ENCODE measurements around the gene HDAC10. TPM values are rescaled to one million over a fixed set of nuclear protein-coding genes. Genes with fewer than 3 reads are reported as not detected.
A peak's percentile ranks its signal among the peaks of the same experiment; 100 is the strongest.
"Not testable (repeated sequence)": the region's sequence is repeated elsewhere in the genome, so short reads cannot be mapped to it uniquely, and the experiment has no call there.

The HDAC10 gene
- total RNA-seq, 6 donors from 2014 or later, result 33.0 to 202 (median 53.1) TPM

DNA sequence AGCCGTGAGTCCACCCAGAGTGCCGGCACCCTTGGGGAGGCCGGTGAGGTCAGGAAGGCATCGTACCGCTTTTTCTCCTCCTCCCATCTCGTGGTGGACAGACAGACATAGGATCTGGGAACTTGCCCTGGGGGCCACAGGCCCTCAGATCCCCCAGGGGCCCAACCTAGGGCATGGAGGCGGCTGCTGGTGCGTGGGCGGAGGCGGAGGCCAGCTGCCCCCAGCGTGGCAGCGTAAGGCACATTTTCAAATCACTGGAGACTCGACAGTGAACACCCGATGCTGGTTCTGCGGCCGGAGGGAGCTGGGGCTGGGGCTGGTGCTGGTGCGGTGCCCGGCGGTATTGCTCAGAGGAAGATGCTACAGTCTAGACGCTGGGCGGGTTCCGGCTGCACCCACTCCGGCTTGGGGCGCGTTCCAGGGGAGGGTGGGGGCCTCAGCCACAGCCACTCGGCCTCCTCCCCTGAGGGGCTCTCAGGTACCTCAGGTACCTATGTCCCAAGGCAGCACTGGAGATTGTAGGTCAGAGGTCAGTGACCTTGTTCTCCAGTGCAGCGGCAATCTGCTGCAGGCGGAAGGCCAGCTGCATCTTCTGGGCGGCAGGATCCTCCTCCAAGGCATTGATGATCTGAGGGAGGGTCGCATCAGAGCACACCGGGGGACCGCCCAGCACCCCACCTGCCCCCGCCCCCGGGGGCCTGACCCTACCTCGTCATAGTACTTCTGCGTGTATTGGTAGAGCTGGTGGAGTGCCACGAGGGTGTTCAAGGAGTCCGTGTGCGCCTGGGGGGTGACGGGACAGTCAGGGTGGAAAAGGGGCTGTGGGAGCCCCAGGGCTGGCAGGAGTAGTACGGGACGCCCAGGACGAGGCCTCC lies 24.4 kb upstream of the HDAC10 start:
- H3K36me3 ChIP-seq, result peaks cover 18 to 59% (median 55%) of the 10 kb centered on the region in 4 donors
- DNase-seq (no peak), ATAC-seq (ENCODE audit: low FRiP score in 2 of 2) (no peak)
- H3K9me3 ChIP-seq, result no peaks in the 10 kb centered on the region
- WGBS, 2 donors, result 85 to 90% methylated on average over 14 to 35 of the region's 43 CpGs
- no peak overlapping the region for H3K4me3 ChIP-seq
- H3K4me1 ChIP-seq, result peaks cover 21 to 46% (median 25%) of the 10 kb centered on the region in 4 donors
- H3K27me3 ChIP-seq, result peaks cover 0 to 10% (median 2%) of the 10 kb centered on the region in 4 donors
- TF ChIP-seq, protein P1, sequence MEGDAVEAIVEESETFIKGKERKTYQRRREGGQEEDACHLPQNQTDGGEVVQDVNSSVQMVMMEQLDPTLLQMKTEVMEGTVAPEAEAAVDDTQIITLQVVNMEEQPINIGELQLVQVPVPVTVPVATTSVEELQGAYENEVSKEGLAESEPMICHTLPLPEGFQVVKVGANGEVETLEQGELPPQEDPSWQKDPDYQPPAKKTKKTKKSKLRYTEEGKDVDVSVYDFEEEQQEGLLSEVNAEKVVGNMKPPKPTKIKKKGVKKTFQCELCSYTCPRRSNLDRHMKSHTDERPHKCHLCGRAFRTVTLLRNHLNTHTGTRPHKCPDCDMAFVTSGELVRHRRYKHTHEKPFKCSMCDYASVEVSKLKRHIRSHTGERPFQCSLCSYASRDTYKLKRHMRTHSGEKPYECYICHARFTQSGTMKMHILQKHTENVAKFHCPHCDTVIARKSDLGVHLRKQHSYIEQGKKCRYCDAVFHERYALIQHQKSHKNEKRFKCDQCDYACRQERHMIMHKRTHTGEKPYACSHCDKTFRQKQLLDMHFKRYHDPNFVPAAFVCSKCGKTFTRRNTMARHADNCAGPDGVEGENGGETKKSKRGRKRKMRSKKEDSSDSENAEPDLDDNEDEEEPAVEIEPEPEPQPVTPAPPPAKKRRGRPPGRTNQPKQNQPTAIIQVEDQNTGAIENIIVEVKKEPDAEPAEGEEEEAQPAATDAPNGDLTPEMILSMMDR (IDR thresholded peaks at IDR 0.05), result no peak
- TF ChIP-seq POLR2AphosphoS5 (IDR thresholded peaks at IDR 0.05), result no peak
- TF ChIP-seq EP300 (IDR thresholded peaks at IDR 0.05), result no peak
- no peak for TF ChIP-seq POLR2A (IDR thresholded peaks at IDR 0.05)
- H3K27ac ChIP-seq, result peak overlapping the region in 2 of 4 donors; percentile 55 to 57

DNA sequence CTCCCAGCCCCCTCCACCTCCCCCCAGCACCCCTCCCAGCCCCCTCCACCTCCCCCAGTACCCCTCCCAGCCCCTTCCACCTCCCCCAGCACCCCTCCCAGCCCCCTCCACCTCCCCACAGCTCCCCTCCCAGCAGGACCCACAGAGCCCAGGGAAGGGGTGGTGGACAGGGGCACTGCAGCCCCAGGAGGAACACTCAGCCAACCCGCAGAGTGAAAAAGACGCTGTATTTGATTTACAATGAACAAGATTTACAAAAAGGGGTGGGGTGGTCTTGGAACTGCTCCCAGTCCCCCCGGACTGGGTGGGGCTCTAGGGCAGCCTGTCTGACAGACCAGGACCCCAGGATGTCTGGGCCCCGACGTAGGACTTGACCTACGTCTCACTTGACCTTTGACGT lies 23.7 kb upstream of the HDAC10 start:
- DNase-seq (no peak), ATAC-seq (ENCODE audit: low FRiP score in 2 of 2) (no peak)
- peaks cover 18 to 53% (median 48%) of the 10 kb centered on the region in 4 donors for H3K36me3 ChIP-seq
- H3K4me3 ChIP-seq, result no peak overlapping the region
- H3K27me3 ChIP-seq, result peaks cover 0 to 10% (median 2%) of the 10 kb centered on the region in 4 donors
- peaks cover 24 to 47% (median 27%) of the 10 kb centered on the region in 4 donors for H3K4me1 ChIP-seq
- peak overlapping the region in 1 of 4 donors; percentile 44 for H3K27ac ChIP-seq
- TF ChIP-seq, protein P1 (IDR thresholded peaks at IDR 0.05), result no peak
- TF ChIP-seq EP300 (IDR thresholded peaks at IDR 0.05) (no peak), POLR2A (IDR thresholded peaks at IDR 0.05) (no peak), POLR2AphosphoS5 (IDR thresholded peaks at IDR 0.05) (no peak)
- H3K9me3 ChIP-seq, result no peaks in the 10 kb centered on the region
- WGBS, 2 donors, result 71% methylated on average over 7 of the region's 7 CpGs; no CpG with 5 or more reads in 1 of the 2 donors

DNA sequence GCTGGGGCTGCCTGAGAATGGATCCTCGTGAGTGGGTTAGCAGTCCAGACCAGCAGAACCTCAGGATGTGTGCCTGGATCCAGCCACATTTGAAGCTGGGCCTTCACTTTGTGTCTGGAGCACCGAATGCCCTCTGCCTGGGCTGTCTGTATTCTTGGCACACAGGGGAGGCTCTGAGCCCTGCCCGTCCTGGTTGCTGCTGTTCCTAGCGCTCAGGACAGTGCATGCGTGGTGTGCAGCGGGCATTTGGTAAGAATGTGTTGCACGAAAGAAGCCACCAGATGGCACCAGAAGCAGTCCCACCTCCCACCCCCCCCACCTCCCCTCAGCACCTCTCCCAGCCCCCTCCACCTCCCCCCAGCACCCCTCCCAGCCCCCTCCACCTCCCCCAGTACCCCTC lies 23.2 kb upstream of the HDAC10 start:
- no peak overlapping the region for H3K4me3 ChIP-seq
- H3K9me3 ChIP-seq, result no peaks in the 10 kb centered on the region
- DNase-seq, result no peak
- H3K27me3 ChIP-seq, result peaks cover 0 to 10% (median 2%) of the 10 kb centered on the region in 4 donors
- WGBS, 2 donors, result 36 to 47% methylated on average over 5 to 7 of the region's 7 CpGs
- peaks cover 18 to 48% (median 44%) of the 10 kb centered on the region in 4 donors for H3K36me3 ChIP-seq
- H3K27ac ChIP-seq, result no peak overlapping the region
- peaks cover 27 to 52% (median 31%) of the 10 kb centered on the region in 4 donors for H3K4me1 ChIP-seq
- TF ChIP-seq, protein P1 (IDR thresholded peaks at IDR 0.05), result peak in 3 of 6 experiments; percentile 16 to 21 (median 21)
- TF ChIP-seq EP300 (IDR thresholded peaks at IDR 0.05), result no peak
- no peak for ATAC-seq (ENCODE audit: low FRiP score in 2 of 2)

DNA sequence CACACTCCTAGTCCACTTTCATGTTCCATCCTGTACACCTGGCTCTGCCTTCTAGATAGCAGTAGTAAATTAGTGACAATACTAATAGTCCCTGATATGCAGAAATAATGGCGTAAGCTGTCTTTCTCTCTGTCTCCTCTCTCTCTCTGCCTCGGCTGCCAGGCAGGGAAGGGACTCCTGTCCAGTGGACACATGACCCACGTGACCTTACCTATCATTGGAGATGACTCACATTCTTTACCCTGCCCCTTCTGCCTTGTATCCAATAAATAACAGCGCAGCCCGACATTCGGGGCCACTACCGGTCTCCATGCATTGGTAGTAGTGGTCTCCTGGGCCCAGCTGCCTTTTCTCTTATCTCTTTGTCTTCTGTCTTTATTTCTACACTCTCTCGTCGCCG lies 22.7 kb upstream of the HDAC10 start:
- Histone ChIP-seq H3K36me3 (peaks cover 16 to 43% (median 38%) of the 10 kb centered on the region in 4 donors), H3K27me3 (peaks cover 0 to 10% (median 2%) of the 10 kb centered on the region in 4 donors), H3K4me1 (peaks cover 32 to 57% (median 37%) of the 10 kb centered on the region in 4 donors)
- not testable (repeated sequence) for H3K4me3 ChIP-seq; H3K9me3 ChIP-seq; ATAC-seq (ENCODE audit: low FRiP score in 2 of 2); DNase-seq; H3K27ac ChIP-seq
- WGBS, 2 donors, result 83 to 84% methylated on average over 10 of the region's 10 CpGs

- peaks cover 14 to 38% (median 34%) of the 10 kb centered on the region in 4 donors for H3K36me3 ChIP-seq
- WGBS, 2 donors, result 33 to 49% methylated on average over 1 to 8 of the region's 11 CpGs
- not testable (repeated sequence) for H3K4me3 ChIP-seq; DNase-seq; ATAC-seq (ENCODE audit: low FRiP score in 2 of 2); H3K27ac ChIP-seq; H3K9me3 ChIP-seq
- H3K27me3 ChIP-seq, result peaks cover 0 to 10% (median 2%) of the 10 kb centered on the region in 4 donors
- peaks cover 37 to 61% (median 41%) of the 10 kb centered on the region in 4 donors for H3K4me1 ChIP-seq
Observed at GRCh38 chr22:50273352-50273751, 22.3 kb upstream of the HDAC10 start.
